Erythroblast (primary cell): ENCODE results near the gene SCUBE1.

Source experiments
- DNase-seq, 2 experiments: peaks; one replicate each; lab custom pipeline; 2025; lab: John Stamatoyannopoulos, UW
- GATA1 ChIP-seq: IDR thresholded peaks from 2 replicates; pipeline ENCODE4 v1.6.1; 2011; ENCODE audit warnings: low read depth, mild to moderate bottlenecking, control low read depth, low read length, moderate library complexity
- POLR2A ChIP-seq: IDR thresholded peaks from 2 replicates; pipeline ENCODE4 v1.6.1; 2011; ENCODE audit warnings: mild to moderate bottlenecking, low read length

SCUBE1 gene

GRCh38 chr22:43237280-43237679 lies 105.9 kb downstream of the SCUBE1 start:
- TF ChIP-seq GATA1 (no peak), POLR2A (no peak)
- DNase-seq, result no peak

- DNase-seq, result no peak
- TF ChIP-seq GATA1, result no peak
- TF ChIP-seq POLR2A, result no peak
Measured at GRCh38 chr22:43236411-43237166, 106.6 kb downstream of the SCUBE1 start.

- no peak for DNase-seq
- TF ChIP-seq GATA1 (no peak), POLR2A (no peak)
Measured at GRCh38 chr22:43235445-43236409, 107.4 kb downstream of the SCUBE1 start.

DNA sequence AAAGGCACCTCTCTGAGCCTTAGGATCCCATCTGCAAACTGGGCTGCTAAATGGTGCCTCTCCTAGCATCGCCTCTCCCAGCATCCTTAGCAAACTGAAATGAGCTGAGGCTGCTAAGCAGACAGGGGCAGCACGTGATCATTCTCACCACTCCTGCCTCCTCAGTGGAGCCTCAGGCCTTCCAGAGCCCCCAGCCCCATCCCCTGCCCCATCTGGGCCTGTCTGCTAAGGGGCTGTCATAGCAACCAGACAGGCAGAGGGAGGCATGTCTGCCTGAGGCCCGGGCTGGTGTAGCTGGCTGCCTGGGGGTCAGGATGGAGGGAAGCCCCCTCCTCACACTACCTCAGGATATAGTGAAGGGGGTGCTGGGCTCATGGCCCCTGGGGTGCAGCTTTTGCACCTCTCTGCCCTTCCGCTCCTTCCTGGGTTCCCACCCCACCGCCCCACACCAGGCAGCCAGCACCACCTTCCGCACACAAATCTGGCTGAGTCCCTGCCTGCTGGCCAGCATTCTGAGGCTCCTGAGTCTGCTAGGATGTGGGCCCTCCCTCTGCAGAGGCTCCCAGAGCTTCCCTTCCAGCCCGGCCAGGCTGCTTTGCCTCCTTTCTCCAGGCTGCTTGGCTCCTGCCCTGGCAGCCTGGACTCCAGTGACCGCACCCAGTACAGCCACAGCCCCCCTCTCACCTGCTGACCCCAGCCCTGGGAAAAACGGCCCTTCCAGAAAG lies 108.7 kb downstream of the SCUBE1 start:
- DNase-seq, result no peak
- no peak for TF ChIP-seq GATA1
- TF ChIP-seq POLR2A, result no peak

DNA sequence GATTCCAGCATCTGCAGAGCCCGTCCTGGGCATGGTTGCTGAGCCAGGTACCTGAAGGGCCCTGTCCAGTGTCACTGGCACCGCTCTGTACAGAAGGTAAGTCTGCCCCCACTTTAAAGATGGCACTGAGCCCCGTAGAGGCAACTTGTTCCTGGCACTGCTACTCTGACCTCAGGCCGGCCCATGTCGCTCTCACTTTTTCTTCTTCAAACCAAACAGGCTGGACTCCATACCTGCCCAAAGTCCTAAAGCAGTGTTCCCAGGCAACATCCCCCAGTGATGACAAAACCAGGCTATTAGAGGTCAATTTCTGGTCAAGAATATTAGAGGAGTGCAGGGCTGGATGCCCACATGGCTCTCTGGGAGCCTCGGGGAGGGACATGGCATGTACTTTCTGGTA lies 109.6 kb downstream of the SCUBE1 start:
- TF ChIP-seq POLR2A, result no peak
- no peak for TF ChIP-seq GATA1
- no peak for DNase-seq

DNA sequence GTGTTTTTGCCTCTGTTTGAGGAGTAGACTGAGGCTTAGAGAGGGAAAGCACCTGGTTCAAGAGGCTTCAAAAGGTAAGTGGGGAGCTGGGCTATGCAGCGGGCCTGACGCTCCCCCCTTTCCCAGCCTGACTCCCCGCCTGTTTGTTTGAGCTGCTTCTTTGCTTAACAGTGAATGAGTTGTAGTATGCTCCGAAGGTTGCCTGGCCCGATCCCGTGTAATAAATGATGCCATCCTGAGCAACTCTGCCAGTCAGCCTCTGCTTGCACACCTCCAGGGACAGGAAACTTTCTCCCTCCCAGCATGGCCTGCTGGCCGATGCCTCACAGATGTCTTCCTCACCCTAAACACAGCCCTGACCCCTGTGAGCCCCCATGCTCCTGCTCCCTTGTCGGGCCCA lies 110.7 kb downstream of the SCUBE1 start:
- DNase-seq, result no peak
- TF ChIP-seq POLR2A (no peak), GATA1 (no peak)

- DNase-seq, result no peak
- TF ChIP-seq GATA1 (no peak), POLR2A (no peak)
Measured at GRCh38 chr22:43231724-43232034, 111.5 kb downstream of the SCUBE1 start.

DNA sequence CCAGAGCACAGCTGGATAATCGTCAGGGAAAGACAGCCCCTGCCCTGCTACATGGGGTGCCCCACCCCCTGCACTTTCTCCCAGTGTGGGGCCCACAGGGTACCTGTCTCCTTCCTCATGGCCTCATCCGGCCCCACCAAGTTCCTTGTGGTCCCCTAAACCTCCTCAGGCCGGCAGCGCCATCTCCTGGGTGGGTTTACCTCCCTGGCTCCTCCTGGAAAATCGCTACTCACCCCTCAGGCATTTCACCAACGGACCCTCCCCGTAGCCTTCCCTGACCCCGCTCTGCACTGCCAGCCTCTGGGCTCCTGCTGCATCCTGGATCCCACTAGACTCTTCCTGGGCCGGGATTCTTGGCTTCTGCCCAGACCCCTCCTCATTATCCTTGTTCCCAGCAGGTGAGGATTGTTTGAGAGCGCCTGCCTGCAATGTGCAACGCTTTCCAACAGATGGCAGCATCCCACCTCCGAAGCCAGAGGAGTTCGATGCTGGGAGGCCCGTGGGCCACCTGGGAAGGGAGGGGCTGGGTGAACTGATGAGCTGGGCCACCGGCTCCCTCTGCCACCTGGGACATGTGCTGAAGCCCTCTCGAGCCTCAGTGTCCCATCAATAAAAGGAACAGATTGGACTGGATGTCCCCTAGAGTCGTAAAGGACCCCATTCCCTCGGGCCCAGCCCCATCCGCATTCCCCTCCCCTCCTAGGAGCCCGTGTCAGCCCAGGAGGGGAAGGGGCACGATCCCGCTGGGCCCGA lies 112.0 kb downstream of the SCUBE1 start:
- peak; percentile 46 to 72 for DNase-seq
- TF ChIP-seq POLR2A (no peak), GATA1 (no peak)

GRCh38 chr22:43230571-43230970 lies 112.6 kb downstream of the SCUBE1 start:
- no peak for DNase-seq
- TF ChIP-seq GATA1 (no peak), POLR2A (no peak)

DNA sequence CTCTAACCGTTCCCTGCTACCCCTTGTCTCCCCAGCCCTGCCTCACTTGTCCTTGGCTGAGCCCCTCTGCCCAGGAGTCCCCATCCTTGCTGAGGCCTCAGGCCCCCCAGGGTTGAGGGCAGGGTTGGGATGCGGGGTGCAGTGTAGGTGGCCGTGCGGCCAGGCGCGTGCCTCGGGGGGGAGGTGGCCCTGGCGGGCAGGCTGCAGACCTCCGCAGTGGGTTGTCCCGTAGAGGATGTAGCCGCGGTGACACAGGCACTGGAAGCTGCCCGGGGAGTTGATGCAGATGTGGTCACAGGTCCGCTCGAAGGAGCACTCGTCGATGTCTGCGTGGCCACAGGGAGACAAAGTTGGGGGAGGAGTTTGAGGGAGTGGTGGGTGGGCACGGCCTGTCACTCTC lies 114.3 kb downstream of the SCUBE1 start:
- no peak for DNase-seq
- TF ChIP-seq GATA1 (no peak), POLR2A (no peak)

DNA sequence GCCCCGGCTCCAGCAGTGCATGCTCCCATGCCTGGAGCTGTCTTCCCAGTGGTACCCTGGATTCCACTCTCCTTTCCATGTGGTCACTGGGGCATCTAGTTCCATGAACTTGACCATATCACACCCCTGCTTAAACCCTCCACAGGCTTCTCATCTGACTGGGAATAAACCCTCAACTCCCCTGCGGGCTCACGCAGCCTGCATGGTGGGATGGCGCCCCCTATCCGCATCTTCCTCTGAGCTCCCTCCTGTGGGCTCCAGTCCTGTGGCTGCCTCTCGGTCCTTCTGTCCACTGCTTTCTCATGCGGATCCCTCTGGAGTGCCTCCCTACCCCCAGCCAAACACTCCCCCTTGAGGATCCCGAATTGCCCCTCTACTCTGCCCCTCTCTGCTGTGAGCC lies 114.8 kb downstream of the SCUBE1 start:
- no peak for TF ChIP-seq POLR2A
- peak; percentile 51 to 59 for DNase-seq

DNA sequence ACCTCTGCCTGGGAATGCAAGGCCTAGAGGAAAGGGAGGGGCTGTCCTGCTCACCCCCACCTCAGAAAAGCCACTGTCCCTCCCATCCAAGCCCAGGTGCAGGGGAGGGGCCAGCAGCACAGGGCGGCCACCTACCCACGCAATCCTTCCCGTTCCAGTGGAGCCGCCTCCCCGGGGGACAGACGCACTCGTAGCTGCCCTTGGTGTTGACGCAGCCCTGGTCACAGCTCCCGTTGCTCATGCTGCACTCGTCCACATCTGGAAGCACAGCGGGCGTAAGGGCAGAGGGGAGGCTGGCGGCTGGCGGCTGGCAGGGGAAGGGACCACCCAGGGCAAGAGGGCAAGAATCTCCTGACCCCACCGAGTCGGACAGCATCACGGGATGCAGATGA lies 115.9 kb downstream of the SCUBE1 start:
- TF ChIP-seq POLR2A (no peak), GATA1 (no peak)

More for the DNA sequence above, 115.9 kb downstream of the SCUBE1 start:
- DNase-seq, result no peak
